ENCODE data around the gene TLCD1.
"Not testable (repeated sequence)": the region's sequence is repeated elsewhere in the genome, so short reads cannot be mapped to it uniquely, and the experiment has no call there.

Gene TLCD1

DNA sequence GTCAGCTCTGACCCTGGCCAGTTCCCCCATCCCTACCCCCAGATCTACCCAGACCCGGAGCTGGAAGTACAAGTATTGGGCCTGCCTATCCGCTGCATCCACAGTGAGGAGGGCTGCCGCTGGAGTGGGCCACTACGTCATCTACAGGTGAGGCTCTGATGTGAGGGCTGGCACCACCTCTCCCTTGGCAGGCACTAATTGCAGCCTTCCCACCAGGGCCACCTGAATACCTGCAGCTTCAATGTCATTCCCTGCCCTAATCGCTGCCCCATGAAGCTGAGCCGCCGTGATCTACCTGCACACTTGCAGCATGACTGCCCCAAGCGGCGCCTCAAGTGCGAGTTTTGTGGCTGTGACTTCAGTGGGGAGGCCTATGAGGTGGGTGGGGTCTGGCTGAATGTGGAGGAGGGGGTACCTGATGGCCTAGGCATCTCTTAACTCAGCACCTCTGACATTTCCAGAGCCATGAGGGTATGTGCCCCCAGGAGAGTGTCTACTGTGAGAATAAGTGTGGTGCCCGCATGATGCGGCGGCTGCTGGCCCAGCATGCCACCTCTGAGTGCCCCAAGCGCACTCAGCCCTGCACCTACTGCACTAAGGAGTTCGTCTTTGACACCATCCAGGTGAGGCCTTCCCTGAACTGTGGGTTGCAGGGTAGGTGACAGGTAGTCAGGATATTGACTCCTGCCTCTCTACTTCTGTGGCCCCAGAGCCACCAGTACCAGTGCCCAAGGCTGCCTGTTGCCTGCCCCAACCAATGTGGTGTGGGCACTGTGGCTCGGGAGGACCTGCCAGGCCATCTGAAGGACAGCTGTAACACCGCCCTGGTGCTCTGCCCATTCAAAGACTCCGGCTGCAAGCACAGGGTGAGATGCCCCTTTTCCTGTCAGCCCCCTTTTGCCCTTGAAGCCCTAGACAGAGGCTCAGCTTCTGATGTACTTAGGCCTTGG is 22.0 kb upstream of the TLCD1 start:
- no peak overlapping the region for H3K4me3 ChIP-seq (ENCODE audit: low read length)
- DNase-seq (ENCODE audit: low read depth, low spot score), result no peak

DNA sequence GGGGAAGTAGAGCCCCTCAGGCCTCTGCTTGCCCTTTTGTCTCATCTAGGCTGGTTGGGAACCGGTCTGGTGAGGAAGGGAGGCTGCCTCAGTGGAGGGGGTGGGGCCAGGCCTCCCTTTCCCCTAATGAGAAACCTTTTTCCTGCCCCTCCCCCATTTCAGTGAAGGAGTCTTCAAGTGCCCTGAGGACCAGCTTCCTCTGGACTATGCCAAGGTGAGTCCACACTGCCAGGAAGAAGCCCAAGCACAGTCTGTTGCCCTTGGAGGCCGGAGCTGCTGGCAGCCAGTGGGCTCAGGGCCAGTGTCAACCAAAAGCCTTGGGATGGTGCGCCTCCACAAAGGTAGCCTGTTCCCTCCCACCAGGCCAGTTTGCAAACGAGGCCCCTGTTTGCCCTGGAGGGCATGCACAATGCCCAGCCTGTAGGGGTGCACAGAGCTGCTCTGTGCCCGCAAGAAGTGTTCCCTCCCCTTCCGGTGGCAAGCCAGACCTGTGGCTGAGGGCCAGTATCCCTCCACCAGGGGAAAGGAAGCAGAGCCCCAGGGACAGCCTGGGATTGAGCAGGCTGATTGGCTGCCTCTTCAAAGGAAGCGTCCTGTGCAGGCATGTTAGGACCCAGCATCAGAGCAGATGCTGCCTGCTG is 21.1 kb upstream of the TLCD1 start:
- DNase-seq (ENCODE audit: low read depth, low spot score), result no peak
- H3K4me3 ChIP-seq (ENCODE audit: low read length), result no peak overlapping the region

DNA sequence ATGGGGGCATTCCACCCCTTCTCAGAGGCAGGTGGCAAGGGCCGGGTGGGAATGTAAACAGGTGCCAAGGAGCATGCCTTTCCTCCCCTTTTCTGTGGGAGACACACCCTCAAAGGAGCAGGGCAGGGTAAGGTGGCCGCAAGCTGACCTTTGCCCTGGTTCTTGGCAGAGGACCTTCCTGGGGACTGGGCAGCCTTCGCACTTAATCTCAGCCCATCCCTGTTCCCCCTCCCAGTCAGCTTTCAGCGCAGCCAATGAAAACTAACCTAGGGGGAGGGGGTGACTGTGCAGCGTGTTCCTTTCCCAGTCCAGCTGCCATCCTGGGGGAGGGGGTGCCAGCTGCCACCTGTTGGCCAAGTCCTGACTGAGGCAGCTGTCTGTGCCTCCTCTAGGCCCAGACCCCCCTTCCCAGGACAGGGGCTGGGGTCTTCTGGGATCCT is 20.6 kb upstream of the TLCD1 start:
- DNase-seq (ENCODE audit: low read depth, low spot score), result no peak
- H3K4me3 ChIP-seq (ENCODE audit: low read length), result no peak overlapping the region

DNA sequence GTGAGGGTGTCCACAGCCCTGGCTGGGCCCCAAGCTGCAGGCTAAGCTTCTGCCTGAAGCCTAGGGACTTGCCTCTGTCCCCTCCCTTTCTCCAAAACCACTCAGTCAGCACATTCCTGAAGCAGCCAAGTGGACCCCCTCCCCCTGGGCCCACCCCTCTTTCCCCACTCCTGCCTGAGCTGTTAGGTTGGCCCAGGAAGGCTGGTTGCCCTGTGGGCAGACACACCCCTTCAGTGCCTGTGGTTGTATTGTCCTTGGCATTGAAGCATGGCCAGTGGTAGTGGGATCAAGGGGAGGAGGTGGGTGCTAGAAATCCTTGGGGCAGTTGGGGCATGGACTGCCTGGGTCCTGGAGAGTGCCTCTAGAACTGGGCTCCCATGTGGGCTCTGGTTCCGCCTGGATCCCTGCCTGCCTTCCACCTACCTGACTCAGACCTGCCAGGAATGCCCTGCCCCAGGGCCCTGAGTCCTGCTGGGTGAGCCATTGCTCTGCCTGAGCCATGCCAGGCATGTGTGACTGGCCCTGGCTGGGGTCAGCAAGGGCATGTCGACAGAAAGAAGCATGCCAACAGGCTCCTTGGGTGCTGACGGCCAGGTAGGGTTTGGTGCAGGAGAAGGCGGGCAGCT is 19.9 kb upstream of the TLCD1 start:
- no peak for DNase-seq (ENCODE audit: low read depth, low spot score)
- peak overlapping the region; percentile 90 for H3K4me3 ChIP-seq (ENCODE audit: low read length)

DNA sequence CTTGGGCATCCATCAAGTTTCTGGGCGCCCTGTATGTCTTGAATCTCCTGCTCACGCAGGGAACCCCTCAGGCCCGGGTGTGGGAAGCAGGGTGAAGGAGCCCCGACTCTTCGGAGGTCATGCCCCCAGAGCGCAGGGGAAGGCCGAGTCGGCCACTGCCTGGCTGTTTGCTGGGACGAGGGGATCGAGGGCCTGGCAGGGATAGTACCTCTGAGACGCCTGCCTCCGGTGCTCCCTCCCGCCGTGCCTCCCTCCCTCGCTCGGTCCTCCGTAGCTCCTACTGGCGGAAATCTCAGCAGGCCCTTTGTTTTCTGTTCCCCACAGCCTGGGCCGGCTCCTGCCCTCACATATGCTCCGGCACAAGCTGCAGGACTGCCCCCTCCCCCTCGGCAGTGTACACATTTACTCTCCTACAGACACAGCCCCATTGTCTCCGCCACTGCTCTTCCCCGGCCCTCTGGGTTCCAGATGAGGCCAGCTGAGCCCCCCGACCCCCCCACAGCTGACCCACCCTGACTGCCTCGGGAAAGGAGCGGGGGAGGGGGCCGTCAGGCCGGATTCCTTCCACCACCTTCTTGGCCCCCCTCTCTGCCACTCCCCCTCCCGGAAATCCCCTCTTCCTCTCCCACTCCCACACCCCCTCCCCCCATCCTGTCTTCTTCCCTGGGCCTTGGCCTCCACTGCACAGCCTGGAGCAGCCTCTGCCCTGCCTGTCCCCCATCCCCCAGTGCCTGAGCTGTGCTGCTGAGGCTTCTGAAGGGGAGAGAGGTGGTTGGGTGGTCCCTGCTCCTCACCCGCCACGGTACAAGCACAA is 19.1 kb upstream of the TLCD1 start:
- no peak for DNase-seq (ENCODE audit: low read depth, low spot score)

DNA sequence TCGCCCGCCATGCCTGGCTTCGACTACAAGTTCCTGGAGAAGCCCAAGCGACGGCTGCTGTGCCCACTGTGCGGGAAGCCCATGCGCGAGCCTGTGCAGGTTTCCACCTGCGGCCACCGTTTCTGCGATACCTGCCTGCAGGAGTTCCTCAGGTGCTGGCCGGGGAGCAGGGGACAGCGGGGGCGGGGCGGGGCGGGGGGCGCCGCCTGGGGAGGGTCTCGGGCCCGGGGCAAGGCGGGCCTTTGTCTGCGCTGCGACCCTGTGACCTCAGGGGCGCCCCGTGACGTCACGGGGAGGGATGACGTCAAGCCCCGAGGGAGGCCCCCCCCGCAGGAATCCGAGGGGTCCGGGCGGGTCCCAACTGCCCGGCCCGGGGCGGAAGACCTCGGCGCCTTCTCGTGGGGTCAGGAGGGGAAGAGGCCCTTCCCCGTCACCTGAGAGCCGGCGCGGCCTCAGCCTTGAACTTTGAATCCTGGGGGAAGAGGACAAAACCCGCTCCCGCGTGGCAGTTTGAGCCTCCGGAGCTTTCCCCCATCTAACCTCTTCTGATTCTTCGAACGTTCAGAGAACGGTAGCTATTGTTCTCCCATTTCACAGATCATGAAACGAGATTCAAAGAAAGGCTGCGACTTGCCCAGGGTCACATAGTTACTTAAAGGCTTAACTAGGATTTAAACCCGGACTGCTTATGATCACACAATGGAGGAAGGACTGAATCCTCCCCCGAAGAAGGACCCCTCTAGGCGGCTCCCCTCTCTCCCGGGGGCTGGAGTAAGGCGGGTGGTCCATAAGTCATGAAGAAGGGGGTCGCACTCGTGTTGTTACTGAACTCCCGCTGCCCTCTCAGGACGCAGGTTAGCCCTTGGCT is 18.3 kb upstream of the TLCD1 start:
- no peak for DNase-seq (ENCODE audit: low read depth, low spot score)
- H3K4me3 ChIP-seq (ENCODE audit: low read length), result peak overlapping the region; percentile 90

More for the DNA sequence above, 19.1 kb upstream of the TLCD1 start:
- peak overlapping the region; percentile 90 for H3K4me3 ChIP-seq (ENCODE audit: low read length)

DNA sequence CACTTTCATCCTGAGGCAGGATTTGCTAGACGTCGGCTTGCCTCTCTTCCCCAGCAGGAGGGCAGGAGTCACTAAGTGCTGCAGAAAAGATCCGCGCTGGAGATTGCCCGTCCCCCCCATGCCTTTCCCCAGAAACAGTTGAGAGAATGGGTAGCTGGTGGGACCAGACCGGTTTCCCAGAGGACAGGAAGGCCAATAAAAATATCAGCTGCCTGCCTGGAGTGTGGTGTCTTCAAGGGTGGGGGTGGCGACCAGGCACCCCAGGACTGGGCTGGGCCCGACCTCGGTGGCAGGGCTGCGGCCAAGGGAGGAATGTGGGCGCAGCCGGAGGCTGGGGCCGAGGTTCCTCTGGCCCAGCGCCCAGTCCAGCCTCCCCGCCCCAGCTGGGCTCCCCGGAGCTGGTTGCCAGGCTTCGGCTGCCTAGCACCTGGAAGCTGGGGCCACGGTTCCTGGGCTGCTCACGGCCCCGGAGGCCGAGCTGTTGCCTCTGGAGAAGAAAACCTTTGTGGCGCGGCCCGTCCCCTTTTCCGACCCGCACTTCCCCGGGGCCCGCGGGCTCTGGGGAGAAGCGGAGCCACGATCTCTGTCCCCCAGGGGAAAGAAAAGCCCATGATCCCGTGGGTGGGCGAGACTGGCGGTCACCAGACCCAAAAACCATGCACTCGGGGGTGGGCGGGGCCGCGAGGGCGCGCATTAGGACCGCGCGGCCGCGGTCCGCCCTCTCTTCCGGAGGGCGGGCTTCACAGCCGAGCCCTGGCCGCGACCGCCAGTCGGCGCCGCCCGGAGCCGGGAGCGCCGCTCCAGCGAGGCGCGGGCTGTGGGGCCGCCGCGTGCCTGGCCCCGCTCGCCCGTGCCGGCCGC is 17.4 kb upstream of the TLCD1 start, which contains the start of gene TRAF4:
Gene TRAF4, plus strand, starts transcription at position 769 of the 861 bp plus-strand sequence. CDS start 102 bp downstream, outside the sequence.
- DNase-seq (ENCODE audit: low read depth, low spot score), result no peak
- H3K4me3 ChIP-seq (ENCODE audit: low read length), result peak within 1 kb of the TSS; percentile 90

DNA sequence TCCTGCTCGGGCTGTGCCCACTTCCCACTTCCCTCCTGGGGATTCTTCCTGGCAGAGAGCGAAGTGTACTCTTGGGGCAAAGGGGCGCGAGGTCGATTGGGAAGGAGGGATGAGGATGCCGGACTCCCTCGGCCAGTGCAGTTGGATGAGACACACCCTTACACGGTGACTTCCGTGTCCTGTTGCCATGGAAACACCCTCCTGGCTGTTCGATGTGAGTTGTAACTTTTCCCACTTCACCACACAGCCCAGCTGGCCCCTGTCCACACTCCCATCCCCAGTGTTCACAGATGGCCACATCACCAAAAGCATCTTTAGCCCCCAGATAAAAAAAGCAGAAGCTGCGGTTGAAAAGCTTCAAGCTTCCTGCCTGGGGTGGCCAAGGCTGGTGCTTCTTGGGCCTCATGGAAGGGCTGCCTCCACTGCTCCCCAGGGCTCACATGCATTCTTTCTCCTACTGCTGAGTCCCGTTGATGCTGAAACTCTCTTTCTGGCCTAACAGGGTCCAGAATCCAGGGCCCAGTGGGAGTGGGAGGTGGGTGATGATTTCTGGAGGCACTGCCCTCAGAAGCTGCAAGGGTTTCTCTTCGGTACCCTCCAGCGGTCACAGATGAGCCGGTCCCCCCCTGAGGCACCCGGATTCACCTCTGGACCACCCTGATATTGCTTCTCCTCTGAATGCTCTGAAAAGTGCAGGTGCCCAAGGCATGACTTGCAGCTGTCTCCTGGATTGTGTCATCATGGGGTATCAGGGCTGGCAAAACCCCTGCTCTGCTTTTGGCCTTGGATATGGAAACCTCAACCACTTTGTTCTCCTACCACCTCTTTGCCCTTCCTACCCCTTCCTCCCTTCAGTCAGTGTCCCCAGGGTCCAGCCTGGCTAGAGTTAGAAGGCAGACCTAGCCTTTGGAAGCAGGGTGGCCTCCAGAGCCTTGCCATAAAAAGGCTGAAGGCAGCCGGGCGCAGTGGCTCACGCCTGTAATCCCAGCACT is 15.6 kb upstream of the TLCD1 start:
- no peak overlapping the region for H3K4me3 ChIP-seq (ENCODE audit: low read length)
- no peak for DNase-seq (ENCODE audit: low read depth, low spot score)

DNA sequence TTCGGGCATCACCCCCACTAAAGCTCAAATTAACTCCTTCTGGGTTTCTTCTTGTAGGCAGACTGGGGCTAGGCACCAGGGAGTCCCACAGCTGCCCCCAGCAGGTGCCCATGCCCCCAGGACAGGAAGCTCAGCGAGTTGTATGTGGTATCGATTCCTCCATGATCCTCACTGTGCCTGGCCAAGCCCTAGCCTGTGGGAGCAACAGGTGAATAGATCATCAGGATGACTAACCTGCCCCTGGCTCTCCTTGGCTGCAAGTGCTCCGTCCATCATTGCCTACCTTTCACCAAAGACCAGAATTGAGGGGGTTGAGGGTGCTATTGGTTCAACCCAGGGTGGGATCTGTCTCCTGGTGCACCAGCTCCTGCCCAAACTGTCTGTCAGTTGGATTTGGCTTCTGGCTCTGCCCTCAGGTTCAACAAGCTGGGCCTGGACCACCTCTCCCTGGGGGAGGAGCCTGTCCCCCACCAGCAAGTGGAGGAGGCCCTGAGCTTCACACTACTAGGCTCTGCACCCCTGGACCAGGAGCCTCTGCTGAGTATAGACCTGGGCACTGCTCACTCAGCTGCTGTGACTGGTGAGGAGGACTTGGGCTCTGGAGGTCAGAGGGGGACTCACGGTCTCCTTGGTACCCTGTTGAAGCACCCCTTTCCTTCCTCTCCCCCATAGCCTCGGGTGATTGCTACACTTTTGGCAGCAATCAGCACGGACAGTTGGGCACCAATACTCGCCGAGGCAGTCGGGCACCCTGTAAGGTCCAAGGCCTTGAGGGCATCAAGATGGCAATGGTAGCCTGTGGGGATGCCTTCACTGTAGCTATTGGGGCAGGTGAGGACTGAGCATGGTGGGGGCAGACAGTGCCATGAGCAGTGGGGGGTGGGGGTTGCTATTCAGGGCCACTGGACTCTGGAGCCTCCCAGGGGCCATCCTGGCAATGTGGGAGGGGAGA is 14.6 kb upstream of the TLCD1 start:
- no peak overlapping the region for H3K4me3 ChIP-seq (ENCODE audit: low read length)
- DNase-seq (ENCODE audit: low read depth, low spot score), result no peak

DNA sequence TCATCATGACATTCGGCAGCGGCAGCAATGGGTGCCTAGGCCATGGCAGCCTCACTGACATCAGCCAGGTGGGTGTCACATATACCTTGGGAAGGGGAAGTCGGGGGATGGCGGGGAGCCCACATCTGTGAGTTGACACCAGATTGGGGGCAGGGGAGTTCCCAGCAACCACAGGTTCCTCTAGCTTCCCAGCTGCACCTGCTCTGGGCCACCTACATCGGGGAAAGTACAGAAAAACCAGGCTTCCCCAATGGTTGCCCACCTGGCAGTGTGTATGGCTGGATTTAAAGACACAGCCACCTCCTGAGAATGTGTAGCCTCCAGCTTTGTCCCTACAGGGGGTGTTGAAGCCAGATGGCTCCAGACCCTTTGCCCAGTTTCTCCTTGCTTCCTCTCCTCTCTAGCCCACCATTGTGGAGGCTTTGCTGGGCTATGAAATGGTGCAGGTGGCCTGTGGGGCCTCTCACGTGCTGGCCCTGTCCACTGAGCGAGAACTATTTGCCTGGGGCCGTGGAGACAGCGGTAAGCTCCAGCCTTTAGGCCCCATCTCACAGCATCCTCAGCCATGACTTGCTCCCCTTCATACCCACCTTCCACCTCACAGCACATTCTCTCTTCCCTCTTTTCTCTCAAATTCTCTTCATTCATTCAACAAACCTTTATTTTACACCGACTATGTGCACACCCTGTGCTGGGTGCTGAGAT is 12.8 kb upstream of the TLCD1 start:
- DNase-seq (ENCODE audit: low read depth, low spot score), result peak; percentile 88
- H3K4me3 ChIP-seq (ENCODE audit: low read length), result no peak overlapping the region

DNA sequence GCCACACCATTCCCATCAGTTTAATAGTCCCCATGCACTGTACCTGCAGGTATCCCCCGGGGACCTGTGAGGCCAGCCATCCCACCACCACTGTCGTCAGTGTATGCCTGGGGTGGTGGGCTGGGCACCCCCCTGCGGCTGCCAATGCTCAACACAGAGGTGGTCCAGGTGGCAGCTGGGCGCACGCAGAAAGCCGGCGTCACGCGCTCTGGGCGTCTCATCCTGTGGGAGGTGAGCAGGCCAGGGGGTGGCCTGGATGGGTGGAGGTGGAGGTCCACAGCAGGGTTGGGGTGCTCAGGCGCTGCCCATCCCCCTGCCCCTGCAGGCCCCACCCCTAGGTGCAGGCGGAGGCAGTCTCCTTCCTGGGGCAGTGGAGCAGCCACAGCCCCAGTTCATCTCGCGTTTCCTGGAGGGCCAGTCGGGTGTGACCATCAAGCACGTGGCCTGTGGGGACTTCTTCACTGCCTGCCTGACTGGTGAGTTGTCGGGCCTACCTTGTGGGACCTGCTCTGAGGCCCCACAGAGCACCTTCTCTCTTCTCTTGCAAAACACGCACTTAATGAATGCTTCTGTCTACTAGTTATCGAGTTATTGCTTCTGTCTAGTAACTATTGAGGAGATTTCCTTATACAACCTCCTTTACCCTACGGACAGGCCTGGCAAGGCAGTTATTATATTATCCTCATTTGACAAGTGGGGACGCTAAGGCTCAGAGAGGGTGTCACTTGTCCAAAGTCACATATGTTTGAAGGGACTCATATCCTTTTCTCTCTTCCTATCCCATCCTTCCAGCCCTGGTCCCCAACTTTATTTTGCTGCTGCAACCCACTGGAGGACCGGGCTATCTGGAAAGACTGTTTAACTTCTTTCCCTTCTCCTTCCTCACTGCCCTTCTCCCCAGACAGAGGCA is 12.0 kb upstream of the TLCD1 start:
- DNase-seq (ENCODE audit: low read depth, low spot score), result no peak
- H3K4me3 ChIP-seq (ENCODE audit: low read length), result no peak overlapping the region

DNA sequence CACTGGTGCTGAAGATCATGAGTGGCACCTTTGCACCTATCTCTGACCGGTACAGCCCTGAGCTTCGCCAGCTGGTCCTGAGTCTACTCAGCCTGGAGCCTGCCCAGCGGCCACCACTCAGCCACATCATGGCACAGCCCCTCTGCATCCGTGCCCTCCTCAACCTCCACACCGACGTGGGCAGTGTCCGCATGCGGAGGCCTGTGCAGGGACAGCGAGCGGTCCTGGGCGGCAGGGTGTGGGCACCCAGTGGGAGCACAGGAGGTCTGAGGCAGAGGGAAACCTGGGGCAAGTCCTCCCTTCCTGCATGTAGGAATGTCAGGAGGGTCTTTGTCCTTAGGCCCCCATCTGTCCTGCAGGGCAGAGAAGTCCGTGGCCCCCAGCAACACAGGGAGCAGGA is 11.3 kb upstream of the TLCD1 start:
- no peak for DNase-seq (ENCODE audit: low read depth, low spot score)
- no peak overlapping the region for H3K4me3 ChIP-seq (ENCODE audit: low read length)

DNA sequence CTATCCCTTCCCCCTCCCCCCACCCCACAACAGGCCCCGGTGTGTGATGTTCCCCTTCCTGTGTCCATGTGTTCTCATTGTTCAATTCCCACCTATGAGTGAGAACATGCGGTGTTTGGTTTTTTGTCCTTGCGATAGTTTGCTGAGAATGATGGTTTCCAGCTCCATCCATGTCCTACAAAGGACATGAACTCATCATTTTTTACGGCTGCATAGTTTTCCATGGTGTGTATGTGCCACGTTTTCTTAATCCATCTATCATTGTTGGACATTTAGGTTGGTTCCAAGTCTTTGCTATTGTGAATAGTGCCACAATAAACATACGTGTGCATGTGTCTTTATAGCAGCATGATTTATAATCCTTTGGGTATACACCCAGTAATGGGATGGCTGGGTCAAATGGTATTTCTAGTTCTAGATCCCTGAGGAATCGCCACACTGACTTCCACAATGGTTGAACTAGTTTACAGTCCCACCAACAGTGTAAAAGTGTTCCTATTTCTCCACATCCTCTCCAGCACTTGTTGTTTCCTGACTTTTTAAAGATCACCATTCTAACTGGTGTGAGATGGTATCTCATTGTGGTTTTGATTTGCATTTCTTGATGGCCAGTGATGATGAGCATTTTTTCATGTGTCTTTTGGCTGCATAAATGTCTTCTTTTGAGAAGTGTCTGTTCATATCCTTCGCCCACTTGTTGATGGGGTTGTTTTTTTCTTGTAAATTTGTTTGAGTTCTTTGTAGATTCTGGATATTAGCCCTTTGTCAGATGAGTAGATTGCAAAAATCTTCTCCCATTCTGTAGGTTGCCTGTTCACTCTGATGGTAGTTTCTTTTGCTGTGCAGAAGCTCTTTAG is 10.1 kb upstream of the TLCD1 start:
- H3K4me3 ChIP-seq (ENCODE audit: low read length); DNase-seq (ENCODE audit: low read depth, low spot score): not testable (repeated sequence)

Data from Jurkat, Clone E6-1 (cell line).